ENCODE data around the gene SFSWAP.

SFSWAP gene

DNA sequence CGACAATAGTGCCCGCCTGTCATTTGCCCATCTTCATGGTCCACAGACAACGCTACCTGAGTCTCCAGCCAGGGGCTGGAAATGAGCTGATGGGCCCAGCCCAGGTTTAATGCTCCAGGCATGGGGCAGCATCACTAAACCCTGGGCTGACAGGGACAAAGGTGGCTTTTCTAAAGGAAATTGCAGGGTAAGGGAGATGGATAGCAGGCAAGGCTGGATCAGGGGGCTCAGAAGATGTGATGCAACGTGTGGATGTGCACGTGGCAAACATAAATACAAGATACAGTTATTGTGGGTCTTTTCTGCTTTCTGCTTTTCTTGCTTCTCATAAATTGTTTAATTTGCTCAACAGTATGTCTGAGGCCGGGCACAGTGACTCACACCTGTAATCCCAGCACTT lies 113.6 kb downstream of the SFSWAP start:
- DNase-seq = no peak

DNA sequence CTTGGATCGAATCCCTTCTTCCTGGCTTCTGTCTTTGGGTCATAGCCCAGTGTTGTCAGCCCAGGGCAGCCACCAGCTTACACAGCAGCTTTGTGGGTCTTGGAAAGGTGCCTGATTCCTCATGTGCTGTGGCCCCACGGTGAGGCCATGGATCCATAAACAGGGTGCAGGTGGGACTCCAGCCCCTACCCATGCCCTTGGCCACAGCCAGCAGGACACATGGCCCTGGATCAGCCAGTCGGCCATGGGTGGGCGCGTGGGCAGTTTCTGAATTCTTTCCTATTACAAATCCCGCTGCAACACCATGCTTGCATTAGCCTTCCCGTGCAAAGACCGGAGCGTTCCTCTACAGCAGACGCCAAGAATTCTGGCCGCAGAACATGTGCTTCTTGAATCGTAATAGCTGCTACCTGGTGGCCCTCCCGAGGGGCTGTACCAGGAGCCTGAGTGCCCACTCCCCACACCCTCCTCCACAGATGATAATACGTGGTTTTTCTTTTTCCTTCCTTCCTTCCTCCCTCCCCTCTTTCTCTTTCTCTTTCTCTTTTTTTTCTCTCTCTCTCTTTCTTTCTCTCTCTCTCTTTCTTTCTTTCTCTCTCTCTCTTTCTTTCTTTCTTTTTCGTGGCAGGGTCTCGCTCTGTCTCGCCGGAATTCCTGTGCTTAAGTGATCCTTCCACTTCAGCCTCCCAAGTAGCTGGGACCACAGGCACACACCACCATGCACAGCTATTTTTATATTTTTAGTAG lies 114.4 kb downstream of the SFSWAP start:
- no peak for DNase-seq

- DNase-seq = no peak
Observed at GRCh38 chr12:131826097-131826928, 115.4 kb downstream of the SFSWAP start.

DNA sequence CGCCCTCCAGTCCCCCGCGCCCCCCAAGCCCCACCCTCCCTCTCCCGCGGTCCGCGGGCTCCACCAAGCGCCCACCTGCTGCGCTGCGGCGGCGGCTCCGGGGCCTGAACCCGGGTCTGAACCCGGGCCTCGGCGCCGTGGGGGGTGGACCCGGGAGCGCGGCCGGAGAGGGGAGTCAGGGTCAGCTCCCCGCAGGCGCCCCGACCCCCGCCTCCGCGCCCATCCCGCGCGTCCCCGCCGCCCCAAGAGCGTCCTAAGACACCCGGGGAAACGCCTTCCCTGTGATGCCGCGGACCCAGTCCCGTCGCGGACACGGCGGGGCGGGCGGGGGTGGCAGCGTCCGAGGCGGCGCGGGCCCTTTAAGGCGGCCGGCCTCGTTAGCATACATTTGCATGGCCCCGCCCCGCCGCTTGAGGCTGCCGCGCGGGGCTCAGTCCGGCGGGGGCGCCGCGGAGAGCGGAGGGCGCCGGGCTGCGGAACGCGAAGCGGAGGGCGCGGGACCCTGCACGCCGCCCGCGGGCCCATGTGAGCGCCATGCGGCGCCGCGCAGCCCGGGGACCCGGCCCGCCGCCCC lies 117.2 kb downstream of the SFSWAP start, which contains the start of gene MMP17:
Gene MMP17 (plus strand): TSS at position 433 of the 574 bp plus-strand sequence. CDS start 102 bp downstream, at position 535.
- no peak for DNase-seq

DNA sequence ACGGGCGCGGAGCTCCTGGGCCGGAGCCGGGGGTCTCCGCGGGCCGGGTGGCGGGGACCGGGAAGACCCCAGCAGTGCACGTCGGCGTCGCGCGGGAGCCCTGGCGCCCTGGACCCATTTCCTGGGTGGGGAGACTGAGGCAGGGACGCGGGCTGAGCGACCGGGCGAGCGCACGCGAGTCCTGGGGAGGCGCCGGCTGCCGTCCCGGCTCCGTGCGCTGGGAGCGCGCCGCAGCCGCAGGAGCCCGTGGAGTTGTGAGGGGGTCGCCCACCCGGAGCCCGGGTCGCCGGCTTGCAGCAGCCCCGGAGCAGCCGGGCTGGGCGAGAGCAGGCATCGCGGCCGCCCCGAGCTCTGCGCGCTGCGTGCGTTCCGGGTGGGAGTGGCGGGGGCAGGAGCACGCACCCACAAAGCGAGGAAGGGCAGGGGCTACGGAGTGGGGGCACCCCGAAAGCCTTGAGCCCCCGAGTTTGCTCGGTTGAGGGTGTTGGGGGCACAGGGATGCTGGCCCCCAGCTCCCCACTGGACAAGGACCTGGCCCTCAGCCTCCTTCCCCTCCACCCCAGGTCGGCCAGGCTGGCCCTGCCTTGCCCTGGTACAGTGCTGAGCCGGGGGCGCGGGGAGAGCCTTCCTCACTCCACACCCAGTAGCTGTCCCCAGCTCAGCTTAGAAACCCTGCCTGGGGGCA lies 117.9 kb downstream of the SFSWAP start:
- no peak for DNase-seq

DNA sequence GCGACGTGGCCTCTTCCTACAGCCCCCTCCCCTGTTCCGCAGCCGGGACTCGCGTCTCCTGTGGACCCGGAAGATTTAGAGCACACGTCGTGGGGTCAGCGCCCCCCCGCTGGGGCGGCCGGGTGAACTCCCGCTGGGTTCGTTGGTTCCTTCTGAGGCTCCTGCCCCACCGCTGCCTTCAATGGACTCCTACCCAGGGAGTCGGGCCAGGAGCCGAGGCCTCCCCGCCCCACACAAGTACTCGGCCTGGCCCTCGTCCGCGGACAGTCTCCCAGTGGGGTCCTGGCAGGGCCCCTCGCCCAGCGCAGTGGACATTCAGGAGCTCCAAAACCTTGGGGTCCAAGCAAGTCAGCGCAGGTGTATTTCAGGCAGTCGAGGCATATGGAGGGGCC lies 118.5 kb downstream of the SFSWAP start:
- no peak for DNase-seq

DNA sequence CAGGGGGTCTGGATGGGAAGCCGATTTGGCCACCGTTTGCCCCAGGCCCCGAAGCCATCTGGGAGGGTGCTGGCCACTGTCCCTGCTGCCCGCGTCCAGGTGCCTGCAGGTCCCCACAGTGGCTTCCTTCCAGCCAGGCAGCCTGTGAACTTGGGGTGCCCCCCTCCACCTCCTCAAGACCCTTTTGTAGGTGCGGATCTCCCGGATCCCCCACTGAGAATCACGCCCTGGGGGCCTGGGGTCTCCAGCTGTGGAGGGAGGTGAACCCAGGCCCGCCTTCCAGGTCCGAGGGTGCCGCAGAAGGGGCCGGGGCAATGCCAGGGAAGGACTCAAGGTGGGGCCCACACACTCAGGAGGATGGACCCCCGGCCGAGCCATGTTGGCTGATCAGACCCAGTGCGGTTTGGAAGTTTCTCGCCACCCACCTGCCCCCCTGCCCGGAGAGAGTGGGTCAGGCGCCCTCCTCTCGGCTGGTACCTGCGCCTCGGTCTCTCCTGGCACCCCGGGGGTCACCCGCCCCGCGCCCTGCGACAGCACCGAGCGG lies 119.0 kb downstream of the SFSWAP start:
- no peak for DNase-seq

DNA sequence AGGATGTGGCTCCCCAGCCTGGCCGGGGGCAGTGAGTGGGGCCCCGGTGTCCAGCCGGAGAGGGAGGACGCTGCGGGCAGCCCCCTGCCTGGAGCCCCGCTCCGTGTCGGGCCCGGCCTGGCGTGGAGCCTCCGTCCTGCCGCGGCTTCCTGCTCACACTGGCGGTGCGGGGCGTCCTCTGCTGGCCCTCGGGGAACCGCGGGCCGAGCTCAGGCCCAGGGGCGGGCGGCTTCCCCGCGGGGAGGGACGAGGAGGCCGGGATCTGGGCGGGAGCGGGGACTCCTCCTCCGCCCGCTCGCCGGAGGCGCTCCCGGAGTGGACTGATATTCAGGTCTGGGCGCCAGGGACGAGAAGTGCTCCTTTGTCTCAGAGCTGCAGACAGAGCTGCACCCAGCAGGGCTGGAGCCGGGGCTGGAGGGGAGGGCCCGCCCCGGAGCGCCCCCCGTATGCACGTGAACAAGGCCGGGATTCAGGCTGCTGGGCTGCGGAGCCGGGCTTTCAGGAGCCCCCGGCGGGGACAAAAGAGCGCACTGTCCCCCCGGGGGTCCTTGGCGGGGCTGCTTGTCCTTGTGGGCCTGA lies 119.5 kb downstream of the SFSWAP start:
- peak; percentile 56 for DNase-seq

DNA sequence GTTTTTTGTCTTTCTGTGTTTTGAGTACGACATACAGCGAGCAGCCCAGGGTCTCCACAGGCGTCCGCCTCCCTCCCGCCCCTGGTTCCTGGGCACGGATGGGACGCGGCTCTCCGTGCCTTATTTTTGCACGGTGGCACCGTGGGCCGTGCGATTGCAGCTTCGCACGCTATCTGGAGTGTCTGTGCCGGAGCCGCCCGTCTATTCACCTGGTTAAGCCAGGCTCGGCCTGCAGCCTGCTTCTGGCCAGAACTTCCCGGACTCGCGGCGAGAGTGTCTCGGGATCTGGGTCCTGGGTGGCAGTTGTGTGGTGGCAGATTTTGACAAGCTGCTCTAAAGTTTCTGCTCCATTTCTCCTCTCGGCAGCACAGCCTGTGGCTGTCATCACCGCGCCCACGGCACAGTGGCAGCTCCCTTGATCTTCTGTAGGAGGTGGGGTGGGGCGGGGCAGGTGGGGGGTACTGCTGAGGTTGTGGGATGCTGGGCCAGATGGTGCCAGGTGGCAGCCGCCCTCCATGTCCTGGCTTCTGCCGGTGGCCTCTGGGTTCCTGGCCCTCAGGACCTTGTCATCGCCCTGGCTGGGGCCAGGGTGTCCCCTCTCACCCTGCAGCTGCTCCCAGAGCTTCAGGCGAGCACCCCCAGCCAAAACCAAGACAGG lies 120.2 kb downstream of the SFSWAP start:
- DNase-seq = peak; percentile 66

DNA sequence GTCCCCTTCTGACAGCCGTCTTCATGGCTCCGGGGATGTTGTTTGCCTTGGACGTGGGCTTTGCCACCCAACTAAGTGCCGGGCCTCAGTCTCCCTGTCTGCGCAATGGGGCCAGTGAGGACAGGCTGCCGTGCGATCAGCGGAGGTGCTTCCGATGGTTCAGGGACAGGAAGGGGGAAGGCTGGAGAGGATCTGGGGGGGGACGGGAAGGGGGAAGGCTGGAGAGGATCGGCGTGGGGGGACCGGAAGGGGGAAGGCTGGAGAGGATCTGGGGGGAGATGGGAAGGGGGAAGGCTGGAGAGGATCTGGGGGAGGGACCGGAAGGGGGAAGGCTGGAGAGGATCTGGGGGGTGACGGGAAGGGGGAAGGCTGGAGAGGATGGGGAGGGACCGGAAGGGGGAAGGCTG lies 120.7 kb downstream of the SFSWAP start:
- peak; percentile 22 for DNase-seq

DNA sequence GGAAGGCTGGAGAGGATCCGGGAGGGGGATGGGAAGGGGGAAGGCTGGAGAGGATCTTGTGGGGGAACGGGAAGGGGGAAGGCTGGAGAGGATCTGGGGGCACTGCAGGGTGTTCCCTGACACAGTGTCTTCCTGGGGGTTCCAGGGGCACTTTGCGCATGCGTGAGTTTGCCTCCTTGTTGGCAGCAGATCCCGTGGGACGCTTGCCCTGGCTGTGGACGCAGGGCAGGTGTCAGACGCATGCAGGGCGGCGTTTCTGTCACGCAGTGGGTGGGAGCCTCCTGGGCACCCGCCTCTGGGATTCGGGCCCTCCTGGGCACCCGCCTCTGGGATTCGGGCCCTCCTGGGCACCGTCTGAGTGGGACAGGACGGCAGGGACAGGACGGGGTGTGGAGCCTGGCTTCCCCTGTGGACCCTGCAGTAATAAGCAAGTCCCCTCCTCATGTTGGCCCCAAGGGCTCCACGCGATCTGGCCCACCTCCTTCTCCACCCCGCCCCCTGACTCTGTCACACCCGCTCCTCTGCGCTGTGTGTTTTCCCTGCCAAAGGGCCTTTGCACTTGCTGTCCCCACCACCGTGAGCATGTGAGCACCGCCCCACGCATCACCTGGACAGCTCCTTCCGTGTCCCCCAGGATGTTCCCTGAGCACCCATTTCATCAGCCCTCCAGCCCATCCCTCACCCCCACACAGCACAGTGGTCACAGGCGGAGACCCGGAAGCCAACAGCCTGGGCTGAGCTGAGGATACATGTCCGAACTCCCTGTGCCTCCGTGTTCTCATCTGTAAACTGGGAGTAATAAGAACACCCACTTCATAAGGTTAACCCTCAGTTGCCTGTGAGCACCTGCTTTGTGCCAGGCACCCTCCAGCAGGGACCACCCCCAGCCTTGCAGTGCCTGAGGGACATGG lies 121.7 kb downstream of the SFSWAP start:
- no peak for DNase-seq

GRCh38 chr12:131833288-131833895 lies 122.5 kb downstream of the SFSWAP start:
- no peak for DNase-seq

DNA sequence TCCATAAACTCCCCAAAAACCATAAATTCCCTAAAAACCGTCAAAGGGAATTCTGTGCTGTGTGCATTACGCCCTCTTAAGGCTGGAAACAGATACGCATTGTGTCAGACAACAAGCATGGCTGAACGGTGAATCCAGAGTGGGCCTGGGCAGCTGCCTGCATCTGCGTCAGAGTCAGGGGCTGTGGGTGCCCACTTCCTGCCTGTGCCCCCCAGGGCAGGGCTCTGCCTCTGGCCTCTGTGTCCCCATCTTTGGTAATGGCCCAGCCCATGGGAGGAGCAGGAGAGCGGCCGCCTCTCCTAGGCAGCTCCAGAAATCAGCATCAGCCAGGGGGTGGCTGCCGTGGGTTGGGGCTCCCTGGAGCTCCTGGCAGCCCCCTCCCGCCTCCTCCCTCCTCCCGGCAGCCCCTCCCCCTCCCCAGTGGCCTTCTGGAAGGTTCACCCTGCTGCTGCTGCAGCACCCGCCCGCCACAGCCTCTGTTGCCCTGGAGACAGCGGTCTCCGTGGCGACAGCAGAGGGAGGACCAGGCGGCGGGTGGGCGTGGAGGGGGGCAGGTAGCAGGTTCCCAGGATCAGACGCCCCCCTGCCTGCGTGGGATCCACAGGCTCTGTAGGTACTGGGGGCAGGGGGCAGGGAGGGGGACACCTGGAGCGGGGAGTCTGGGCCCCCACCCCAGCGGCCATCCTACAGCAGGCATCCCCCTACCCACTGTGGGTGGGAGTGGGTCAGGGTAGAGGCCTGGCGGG lies 123.2 kb downstream of the SFSWAP start:
- no peak for DNase-seq

GRCh38 chr12:131834798-131835615 lies 124.1 kb downstream of the SFSWAP start:
- DNase-seq = no peak

DNA sequence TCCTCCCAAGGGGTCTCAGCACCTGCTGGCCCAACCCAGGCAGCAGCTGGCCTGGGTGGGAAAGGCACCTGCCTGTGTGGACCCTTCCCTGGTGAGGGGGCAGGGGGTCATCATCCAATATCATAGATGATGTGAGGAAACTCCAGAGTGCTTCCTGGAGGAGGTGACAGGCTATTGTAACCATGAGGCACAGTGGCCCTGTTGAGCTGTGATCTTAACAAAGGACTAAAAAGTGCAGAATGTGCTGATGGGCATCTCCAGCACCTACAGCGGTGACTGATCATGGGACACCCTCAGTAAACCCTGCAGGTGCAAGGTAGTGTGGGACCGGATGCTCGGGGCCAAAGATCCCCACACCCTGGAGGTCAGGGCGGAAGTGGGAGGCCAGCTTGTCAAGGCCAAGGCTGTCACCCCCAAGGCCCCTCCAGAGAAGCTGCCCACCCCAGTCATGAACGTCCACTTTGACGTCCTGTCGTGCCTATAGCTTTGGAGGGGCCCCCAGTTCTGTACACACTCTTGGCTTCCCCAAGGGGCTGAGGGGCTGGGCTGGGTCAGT lies 124.8 kb downstream of the SFSWAP start:
- no peak for DNase-seq

- DNase-seq = no peak
Observed at GRCh38 chr12:131836193-131836592, 125.3 kb downstream of the SFSWAP start.

GRCh38 chr12:131836714-131837397 lies 126.0 kb downstream of the SFSWAP start:
- no peak for DNase-seq
